AG10803 (cell line): ENCODE data around the gene PRRC2A.

Experiments used
- DNase-seq: peaks from one replicate; pipeline ENCODE4 v3.0.0; 2010; ENCODE audit warnings: low read depth
- H3K4me3 ChIP-seq: 2 replicates; pipeline ENCODE4 v1.5.1; 2011; ENCODE audit warnings: mild to moderate bottlenecking, low read length, control low read depth
- CTCF ChIP-seq: conservative IDR thresholded peaks from 2 replicates; pipeline ENCODE4 v1.5.1; 2011; ENCODE audit warnings: mild to moderate bottlenecking, low read length, control low read depth, inconsistent platforms

The PRRC2A gene

DNA sequence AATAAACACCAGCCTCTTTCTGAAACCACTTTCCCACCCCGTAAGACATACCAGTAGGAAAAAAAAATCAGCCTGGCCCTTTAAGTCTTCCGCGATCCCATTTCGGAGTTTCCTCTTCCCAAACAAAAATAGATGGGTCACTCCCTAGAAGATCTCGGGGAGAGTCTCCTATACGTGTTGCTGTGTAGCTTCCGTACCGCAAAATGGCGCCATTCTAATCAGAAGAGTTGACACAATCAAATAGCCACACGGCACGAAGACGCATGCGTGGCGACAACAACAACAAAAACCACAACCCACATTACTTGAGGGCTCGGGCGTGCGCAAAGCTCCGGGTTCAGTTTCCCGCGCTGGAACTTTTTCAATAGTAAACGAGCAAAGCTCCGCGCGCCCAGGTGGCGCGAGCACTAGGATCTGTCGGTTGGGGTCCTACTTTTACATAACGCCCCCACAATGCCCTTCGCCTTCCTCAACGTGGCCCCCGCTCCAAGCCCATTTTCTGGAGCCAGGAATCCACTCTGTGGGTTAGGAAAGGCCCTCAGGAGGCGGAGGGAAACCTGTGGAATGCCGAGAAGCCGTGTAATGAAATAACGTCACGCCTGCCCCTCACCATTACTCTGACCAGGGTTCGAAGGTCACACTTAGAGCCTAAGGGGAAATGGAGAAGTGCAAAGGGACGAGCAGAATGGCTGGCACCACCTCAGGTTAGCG, 44.4 kb downstream of the PRRC2A start, which contains the start of gene GPANK1:
GPANK1 (minus strand) TSS at position 208 of the 711 bp plus-strand sequence. CDS start 519 bp downstream, outside the sequence.
- no peak for TF ChIP-seq CTCF
- peak; percentile 95 for DNase-seq
- H3K4me3 ChIP-seq: peak within 1 kb of the TSS; percentile 98

- no peak; the same call in 1 of the 2 replicates for TF ChIP-seq CTCF
- peak; percentile 96 for DNase-seq
- peak within 1 kb of the TSS; percentile 98 for H3K4me3 ChIP-seq
These were observed 45.2 kb downstream of the PRRC2A start, which contains the start of gene CSNK2B for GRCh38 chr6:31665501-31666336. Gene CSNK2B, plus strand, starts transcription at chr6:31666080. Its CDS starts 752 bp downstream, at chr6:31666832.

- DNase-seq: no peak
- no peak for TF ChIP-seq CTCF
- peak overlapping the region; percentile 98 for H3K4me3 ChIP-seq
These were observed 45.9 kb downstream of the PRRC2A start for GRCh38 chr6:31666337-31666965.

DNA sequence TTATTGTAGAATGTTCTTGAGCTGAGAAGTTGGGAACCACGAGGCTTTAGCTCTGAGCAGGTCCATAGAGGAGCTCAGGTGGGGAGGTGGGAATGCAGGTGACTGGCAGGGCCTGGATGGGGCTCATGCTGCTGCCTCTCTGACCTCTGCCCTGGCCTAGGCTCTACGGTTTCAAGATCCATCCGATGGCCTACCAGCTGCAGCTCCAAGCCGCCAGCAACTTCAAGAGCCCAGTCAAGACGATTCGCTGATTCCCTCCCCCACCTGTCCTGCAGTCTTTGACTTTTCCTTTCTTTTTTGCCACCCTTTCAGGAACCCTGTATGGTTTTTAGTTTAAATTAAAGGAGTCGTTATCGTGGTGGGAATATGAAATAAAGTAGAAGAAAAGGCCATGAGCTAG, 49.2 kb downstream of the PRRC2A start, which contains the start of gene LY6G5B:
LY6G5B (plus strand) TSS at position 301 of the 400 bp plus-strand sequence. CDS start 975 bp downstream, outside the sequence.
- no peak for DNase-seq
- H3K4me3 ChIP-seq: no peak within 1 kb of the TSS
- TF ChIP-seq CTCF: no peak

GRCh38 chr6:31676322-31676903, 55.9 kb downstream of the PRRC2A start:
- no peak overlapping the region for H3K4me3 ChIP-seq
- no peak for DNase-seq
- TF ChIP-seq CTCF: no peak

DNA sequence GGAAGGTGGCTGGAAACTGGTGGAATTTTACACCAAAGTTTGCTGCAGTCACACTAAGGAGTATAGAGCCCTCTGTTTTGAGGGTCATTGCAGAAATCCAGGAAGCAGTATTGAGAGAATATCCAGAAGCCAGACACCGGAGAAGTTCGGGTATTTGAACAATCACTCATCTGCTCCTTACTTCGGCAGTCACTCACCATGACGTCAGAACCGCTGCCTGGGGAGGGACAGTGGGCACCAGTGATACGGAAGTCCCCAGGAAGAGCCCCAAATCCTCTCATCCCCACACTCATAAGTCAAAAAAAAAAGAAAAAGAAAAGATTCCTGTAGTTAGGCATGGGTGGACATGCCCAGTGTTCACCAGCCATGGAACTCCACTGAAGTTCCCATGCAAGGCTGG, 56.4 kb downstream of the PRRC2A start:
- TF ChIP-seq CTCF: no peak
- H3K4me3 ChIP-seq: no peak overlapping the region
- DNase-seq: no peak
